Trophoblast cell (in vitro differentiated cells and primary cell): ENCODE measurements around the gene TECPR1. TPM values are rescaled to one million over a fixed set of nuclear protein-coding genes. Genes with fewer than 3 reads are reported as not detected.

ENCODE experiments used
- DNase-seq, 2 donors: peaks; one replicate each; pipeline ENCODE4 v3.0.0-alpha.2; 2016
- H2AFZ ChIP-seq: 2 replicates; pipeline ENCODE4 v1.6.1; 2013; ENCODE audit warnings: low read length, moderate library complexity, mild to moderate bottlenecking; ENCODE audit not compliant: insufficient read depth, poor library complexity
- H2AK5ac ChIP-seq: 2 replicates; pipeline ENCODE4 v1.6.1; 2013; ENCODE audit warnings: mild to moderate bottlenecking, low read length
- H2BK120ac ChIP-seq: 2 replicates; pipeline ENCODE4 v1.6.1; 2013; ENCODE audit warnings: low read length, mild to moderate bottlenecking, moderate library complexity; ENCODE audit not compliant: insufficient read depth, poor library complexity
- H2BK12ac ChIP-seq: 2 replicates; pipeline ENCODE4 v1.6.1; 2013; ENCODE audit warnings: mild to moderate bottlenecking, low read length, moderate library complexity
- H2BK5ac ChIP-seq: 2 replicates; pipeline ENCODE4 v1.6.1; 2013; ENCODE audit warnings: low read length, low read depth, moderate library complexity, mild to moderate bottlenecking; ENCODE audit not compliant: poor library complexity
- H3K14ac ChIP-seq: 2 replicates; pipeline ENCODE4 v1.6.1; 2013; ENCODE audit warnings: mild to moderate bottlenecking, low read length
- H3K18ac ChIP-seq: 2 replicates; pipeline ENCODE4 v1.6.1; 2013; ENCODE audit warnings: mild to moderate bottlenecking, low read length
- H3K23ac ChIP-seq: 2 replicates; pipeline ENCODE4 v1.6.1; 2013; ENCODE audit warnings: low read length
- H3K27ac ChIP-seq: 2 replicates; pipeline ENCODE4 v1.5.1; 2013; ENCODE audit warnings: low read depth, mild to moderate bottlenecking, inconsistent platforms, low read length, moderate library complexity
- H3K27me3 ChIP-seq: 2 replicates; pipeline ENCODE4 v1.6.1; 2013; ENCODE audit warnings: inconsistent platforms, mild to moderate bottlenecking, low read length, moderate library complexity; ENCODE audit not compliant: insufficient read depth
- H3K36me3 ChIP-seq, 2 experiments: 1 replicate in 1 of 2; 2 replicates in 1 of 2; pipeline ENCODE4 v1.6.1; 2013; ENCODE audit warnings: low read length in 2 of 2, mild to moderate bottlenecking in 2 of 2, moderate library complexity in 1 of 2; ENCODE audit not compliant: insufficient read depth in 2 of 2, control insufficient read depth in 1 of 2
- H3K4ac ChIP-seq: 2 replicates; pipeline ENCODE4 v1.6.1; 2013; ENCODE audit warnings: low read depth, mild to moderate bottlenecking, low read length, moderate library complexity
- H3K4me1 ChIP-seq, 2 experiments: 1 replicate in 1 of 2; 2 replicates in 1 of 2; pipeline ENCODE4 v1.6.1; 2013; ENCODE audit warnings: low read length in 2 of 2, mild to moderate bottlenecking in 2 of 2, moderate library complexity in 1 of 2; ENCODE audit not compliant: insufficient read depth in 2 of 2, control insufficient read depth in 1 of 2
- H3K4me2 ChIP-seq: 2 replicates; pipeline ENCODE4 v1.6.1; 2013; ENCODE audit warnings: inconsistent platforms, mild to moderate bottlenecking, low read length, moderate library complexity
- H3K4me3 ChIP-seq: 2 replicates; pipeline ENCODE4 v1.5.1; 2013; ENCODE audit warnings: mild to moderate bottlenecking, low read depth, low read length, inconsistent platforms
- H3K79me1 ChIP-seq: one replicate; pipeline ENCODE4 v1.6.1; 2013; ENCODE audit warnings: low read length
- H3K79me2 ChIP-seq: 2 replicates; pipeline ENCODE4 v1.6.1; 2013; ENCODE audit warnings: low read length, mild to moderate bottlenecking; ENCODE audit not compliant: control insufficient read depth, insufficient read depth, poor library complexity
- H3K9ac ChIP-seq: 2 replicates; pipeline ENCODE4 v1.6.1; 2013; ENCODE audit warnings: mild to moderate bottlenecking, low read length
- H3K9me3 ChIP-seq: 2 replicates; pipeline ENCODE4 v1.6.1; 2013; ENCODE audit warnings: low read depth, mild to moderate bottlenecking, control low read depth, inconsistent platforms, low read length; ENCODE audit not compliant: insufficient read depth
- H4K12ac ChIP-seq: 2 replicates; pipeline ENCODE4 v1.6.1; 2013; ENCODE audit warnings: low read depth, mild to moderate bottlenecking, low read length, moderate library complexity
- H4K8ac ChIP-seq: 2 replicates; pipeline ENCODE4 v1.6.1; 2013; ENCODE audit warnings: low read depth, mild to moderate bottlenecking, low read length, moderate library complexity
- H4K91ac ChIP-seq: one replicate; pipeline ENCODE4 v1.6.1; 2013; ENCODE audit warnings: low read depth, mild to moderate bottlenecking, low read length, moderate library complexity
- WGBS: extraction: QIAGEN DNeasy Blood & Tissue Kit; methylation state at CpG from one replicate; pipeline ENCODE4 v1.1.7; 2013; ENCODE audit warnings: missing lambda C conversion rate; ENCODE audit not compliant: insufficient read length, insufficient coverage; ENCODE audit errors: extremely low coverage; 5-methylcytosine and 5-hydroxymethylcytosine counted together
- polyA plus RNA-seq: library from polyadenylated mRNA; stranded (reverse); fragments of 200-250 nt; gene quantifications from 2 replicates; pipeline ENCODE4 v1.2.3, GENCODE V29; 2013

Gene TECPR1
- polyA plus RNA-seq: 4.5 and 4.7 TPM in 2 replicates

GRCh38 chr7:98251601-98252424 lies at the start of gene TECPR1:
TSS of gene TECPR1 (minus strand) at chr7:98252232. CDS start at chr7:98246146, 6,086 bp downstream.
- Histone ChIP-seq H3K9me3 (no peaks in the 10 kb centered on the region), H3K18ac (peak within 1 kb of the TSS; percentile 74), H3K9ac (peak within 1 kb of the TSS; percentile 87), H4K12ac (peak within 1 kb of the TSS; percentile 92), H2BK5ac (peak within 1 kb of the TSS; percentile 20), H2AFZ (peak within 1 kb of the TSS; percentile 90), H3K14ac (peak within 1 kb of the TSS; percentile 78), H3K4me3 (peak within 1 kb of the TSS; percentile 99), H3K4me1 (peaks cover 3 to 9% of the 10 kb centered on the region in 2 experiments), H3K79me1 (peaks cover 6% of the 10 kb centered on the region), H2BK12ac (no peak within 1 kb of the TSS), H4K8ac (peak within 1 kb of the TSS; percentile 92), H4K91ac (peak within 1 kb of the TSS; percentile 72), H2AK5ac (no peak within 1 kb of the TSS), H3K27ac (peak within 1 kb of the TSS; percentile 60), H3K36me3 (no peaks in the 10 kb centered on the region), H3K4me2 (peak within 1 kb of the TSS; percentile 87), H3K23ac (no peak within 1 kb of the TSS), H3K27me3 (no peaks in the 10 kb centered on the region), H2BK120ac (peak within 1 kb of the TSS; percentile 59), H3K79me2 (peaks cover 6% of the 10 kb centered on the region), H3K4ac (peak within 1 kb of the TSS; percentile 67)
- DNase-seq: peak; percentile 96 to 97
- no CpG with 5 or more reads among the region's 69 CpGs for WGBS

- Histone ChIP-seq H2BK12ac (no peak overlapping the region), H3K14ac (no peak overlapping the region), H3K23ac (no peak overlapping the region), H3K9ac (no peak overlapping the region), H3K27ac (no peak overlapping the region), H2AFZ (no peak overlapping the region), H4K91ac (peak overlapping the region; percentile 29), H3K4ac (no peak overlapping the region), H3K4me3 (no peak overlapping the region), H3K9me3 (peaks cover 3% of the 10 kb centered on the region), H4K8ac (peak overlapping the region; percentile 10), H3K79me1 (peaks cover 9% of the 10 kb centered on the region), H2AK5ac (peak overlapping the region; percentile 38), H2BK5ac (peak overlapping the region; percentile 10), H4K12ac (no peak overlapping the region), H3K27me3 (no peaks in the 10 kb centered on the region), H3K18ac (peak overlapping the region; percentile 66), H3K4me2 (no peak overlapping the region), H2BK120ac (peak overlapping the region; percentile 35), H3K4me1 (peaks cover 21 to 24% of the 10 kb centered on the region in 2 experiments), H3K36me3 (peaks cover 52 to 55% of the 10 kb centered on the region in 2 experiments), H3K79me2 (no peaks in the 10 kb centered on the region)
- DNase-seq: no peak
- WGBS: no CpG with 5 or more reads among the region's 26 CpGs
Measured at GRCh38 chr7:98300595-98301372, 48.8 kb upstream of the TECPR1 start.

DNA sequence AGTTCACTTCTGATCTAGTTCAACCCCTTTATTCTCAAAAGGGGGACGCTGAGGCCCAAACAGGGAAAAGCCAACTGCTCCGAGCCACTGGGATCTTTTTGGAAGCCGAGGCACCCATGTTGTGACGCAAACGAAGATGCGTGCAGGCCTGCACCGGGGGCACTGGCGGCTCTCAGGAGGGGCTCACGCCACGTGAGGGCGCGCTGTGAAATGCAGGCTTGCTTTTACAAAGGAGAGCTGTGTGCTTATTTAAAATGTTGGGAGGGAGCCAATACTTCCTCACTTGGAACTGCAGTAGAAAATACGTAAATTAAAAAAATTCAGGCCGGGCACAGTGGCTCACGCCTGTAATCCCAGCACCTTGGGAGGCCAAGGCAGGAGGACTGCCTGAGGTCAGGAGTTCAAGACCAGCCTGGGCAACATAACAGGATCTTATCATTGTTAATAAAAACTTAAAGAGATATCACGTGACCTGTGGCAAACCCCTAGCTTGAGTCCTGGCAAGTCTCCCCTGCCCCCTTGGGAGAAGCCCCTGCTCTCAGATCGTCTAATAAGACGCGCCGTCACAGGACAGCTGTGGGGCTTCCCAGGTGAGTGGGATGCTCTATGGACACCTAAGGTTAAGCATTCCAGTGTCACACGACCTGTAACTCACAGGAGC lies 45.7 kb upstream of the TECPR1 start:
- no peak overlapping the region for H3K27ac ChIP-seq
- no CpG with 5 or more reads among the region's 21 CpGs for WGBS
- H3K4me1 ChIP-seq: peaks cover 18 to 21% of the 10 kb centered on the region in 2 experiments

DNA sequence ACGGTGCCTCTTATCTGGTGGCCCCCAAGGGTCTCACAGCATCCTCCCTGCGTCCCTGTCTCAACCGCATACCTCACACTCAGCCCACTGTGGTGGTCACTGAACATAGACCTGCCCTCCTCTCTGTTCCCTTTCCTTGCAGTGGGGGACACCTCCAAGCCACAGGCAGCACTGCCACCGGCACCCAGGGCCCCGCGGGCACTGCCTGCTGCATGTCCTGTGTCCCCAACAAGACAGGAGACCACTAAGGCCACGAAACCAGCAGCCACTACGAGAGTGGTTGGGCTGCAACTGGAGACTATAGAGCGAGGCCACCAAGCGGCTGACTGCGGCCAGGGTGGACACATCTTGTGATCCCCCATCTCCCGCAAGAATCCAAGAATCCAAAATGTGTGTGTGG lies 44.8 kb upstream of the TECPR1 start:
- H4K12ac ChIP-seq: no peak overlapping the region
- no peak overlapping the region for H2BK120ac ChIP-seq
- H3K14ac ChIP-seq: no peak overlapping the region
- H2BK5ac ChIP-seq: no peak overlapping the region
- H2AK5ac ChIP-seq: no peak overlapping the region
- peaks cover 17 to 19% of the 10 kb centered on the region in 2 experiments for H3K4me1 ChIP-seq
- no peak overlapping the region for H2BK12ac ChIP-seq
- no peak overlapping the region for H3K23ac ChIP-seq
- peaks cover 4% of the 10 kb centered on the region for H3K79me1 ChIP-seq
- no peak overlapping the region for H3K4me3 ChIP-seq
- no CpG with 5 or more reads among the region's 12 CpGs for WGBS
- H3K79me2 ChIP-seq: no peaks in the 10 kb centered on the region
- peaks cover 63 to 68% of the 10 kb centered on the region in 2 experiments for H3K36me3 ChIP-seq
- H4K91ac ChIP-seq: no peak overlapping the region
- no peak overlapping the region for H3K9ac ChIP-seq
- H3K4me2 ChIP-seq: no peak overlapping the region
- no peak for DNase-seq
- no peak overlapping the region for H4K8ac ChIP-seq
- no peak overlapping the region for H3K4ac ChIP-seq
- peaks cover 3% of the 10 kb centered on the region for H3K9me3 ChIP-seq
- H2AFZ ChIP-seq: no peak overlapping the region
- H3K27ac ChIP-seq: no peak overlapping the region
- no peaks in the 10 kb centered on the region for H3K27me3 ChIP-seq
- H3K18ac ChIP-seq: no peak overlapping the region

More for the DNA sequence above, 45.7 kb upstream of the TECPR1 start:
- Histone ChIP-seq H3K4ac (no peak overlapping the region), H3K23ac (no peak overlapping the region), H3K14ac (no peak overlapping the region), H4K91ac (no peak overlapping the region), H3K79me2 (no peaks in the 10 kb centered on the region), H2BK5ac (no peak overlapping the region), H3K27me3 (no peaks in the 10 kb centered on the region), H2BK12ac (no peak overlapping the region), H3K36me3 (peaks cover 58 to 62% of the 10 kb centered on the region in 2 experiments), H3K4me2 (no peak overlapping the region), H2AK5ac (no peak overlapping the region), H2BK120ac (no peak overlapping the region), H4K12ac (no peak overlapping the region), H3K18ac (no peak overlapping the region), H4K8ac (no peak overlapping the region), H3K79me1 (peaks cover 4% of the 10 kb centered on the region), H2AFZ (no peak overlapping the region), H3K9ac (no peak overlapping the region), H3K4me3 (no peak overlapping the region), H3K9me3 (peaks cover 3% of the 10 kb centered on the region)
- DNase-seq: no peak
